Measurements from ENCODE around the gene SNX30.

DNA sequence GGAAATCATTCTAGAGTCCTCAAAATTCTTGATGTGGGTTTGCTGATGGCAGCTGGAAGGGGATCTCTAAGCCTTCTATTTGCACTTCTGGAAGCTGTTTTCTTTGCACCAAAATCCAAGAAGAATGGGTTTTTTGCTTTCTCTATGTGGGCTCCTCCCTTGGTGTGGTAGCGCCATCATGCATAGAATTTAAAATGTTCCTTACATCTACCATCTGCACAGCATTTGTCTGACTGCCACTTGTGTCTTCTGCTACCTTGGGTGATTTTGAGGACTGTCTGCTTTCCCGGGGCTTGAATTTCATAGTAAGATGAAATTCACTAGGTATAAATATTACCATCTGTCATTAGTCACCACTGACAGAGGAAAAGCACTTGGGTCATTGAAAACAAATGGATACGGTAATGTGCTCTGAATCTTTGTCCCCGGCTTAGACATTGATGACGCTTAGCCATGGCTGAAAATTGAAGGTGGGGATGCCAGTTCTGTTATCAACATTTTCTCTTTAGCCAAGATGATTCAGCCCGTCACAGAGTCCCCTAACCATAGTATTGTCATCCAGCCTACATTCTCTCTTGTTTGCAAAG lies 30.0 kb downstream of the SNX30 start:
- TF ChIP-seq YY1 (IDR thresholded peaks at IDR 0.05; ENCODE audit: low read depth) = no peak
- no peak for TF ChIP-seq EP300 (IDR thresholded peaks at IDR 0.05; ENCODE audit: borderline replicate concordance)
- TF ChIP-seq, protein P1, sequence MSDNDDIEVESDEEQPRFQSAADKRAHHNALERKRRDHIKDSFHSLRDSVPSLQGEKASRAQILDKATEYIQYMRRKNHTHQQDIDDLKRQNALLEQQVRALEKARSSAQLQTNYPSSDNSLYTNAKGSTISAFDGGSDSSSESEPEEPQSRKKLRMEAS (IDR thresholded peaks at IDR 0.05) = no peak
- TF ChIP-seq CEBPB (IDR thresholded peaks at IDR 0.05) = no peak
- no peak for TF ChIP-seq EGR1 (IDR thresholded peaks at IDR 0.05)

Measured in Ishikawa (cell line).